Duodenal mucosa (tissue), 2 donors: ENCODE results near the gene CDON.

Experiments used
- H3K27ac ChIP-seq: one replicate; pipeline ENCODE4 v1.7.0; 2013; ENCODE audit warnings: low read depth, low read length
- H3K27me3 ChIP-seq, 2 donors: one replicate each; pipeline ENCODE4 v1.7.0; 2013; ENCODE audit warnings: low read length in 2 of 2, control low read depth in 1 of 2; ENCODE audit not compliant: insufficient read depth in 2 of 2, control insufficient read depth in 1 of 2
- H3K36me3 ChIP-seq, 2 donors: one replicate each; pipeline ENCODE4 v1.7.0; 2013; ENCODE audit warnings: low read length in 2 of 2, control low read depth in 1 of 2; ENCODE audit not compliant: insufficient read depth in 2 of 2, control insufficient read depth in 1 of 2
- H3K4me1 ChIP-seq, 2 donors: one replicate each; pipeline ENCODE4 v1.7.0; 2013; ENCODE audit warnings: low read length in 2 of 2, control low read depth in 1 of 2; ENCODE audit not compliant: insufficient read depth in 2 of 2, control insufficient read depth in 1 of 2
- H3K4me3 ChIP-seq, 2 donors: one replicate each; pipeline ENCODE4 v1.7.0; 2013; ENCODE audit warnings: low read length in 2 of 2, low read depth in 1 of 2
- H3K9ac ChIP-seq, 2 donors: one replicate each; pipeline ENCODE4 v1.7.0; 2013; ENCODE audit warnings: low read length in 2 of 2, low read depth in 1 of 2
- H3K9me3 ChIP-seq, 2 donors: one replicate each; pipeline ENCODE4 v1.7.0; 2013; ENCODE audit warnings: low read length in 2 of 2, control low read depth in 1 of 2; ENCODE audit not compliant: control insufficient read depth in 1 of 2

Gene CDON

DNA sequence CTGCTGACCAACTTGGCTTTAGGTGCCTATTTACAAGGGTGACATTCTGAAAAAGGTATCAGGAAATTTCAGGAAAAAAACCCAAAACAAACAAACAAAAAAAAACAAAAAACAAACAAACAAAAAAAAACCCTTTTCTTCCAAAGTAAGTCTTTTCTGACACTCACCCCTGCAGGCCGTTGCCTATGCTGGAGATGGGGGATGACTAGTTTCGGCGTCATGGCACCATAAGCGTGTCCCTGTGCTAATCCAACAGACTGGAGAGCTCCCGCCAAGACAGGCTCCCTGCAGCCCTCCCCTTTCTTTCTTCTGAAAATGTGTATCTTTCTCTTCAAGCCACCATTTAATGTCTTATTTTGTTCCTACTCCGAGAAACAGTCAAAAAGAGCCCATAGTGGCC lies 103.2 kb downstream of the CDON start:
- H3K4me1 ChIP-seq: peaks cover 0 to 3% of the 10 kb centered on the region in 2 donors
- H3K27ac ChIP-seq: no peak overlapping the region
- peaks cover 0 to 2% of the 10 kb centered on the region in 2 donors for H3K9me3 ChIP-seq
- no peaks in the 10 kb centered on the region for H3K27me3 ChIP-seq
- H3K4me3 ChIP-seq: no peak overlapping the region
- H3K36me3 ChIP-seq: peaks cover 0 to 2% of the 10 kb centered on the region in 2 donors
- H3K9ac ChIP-seq: no peak overlapping the region

DNA sequence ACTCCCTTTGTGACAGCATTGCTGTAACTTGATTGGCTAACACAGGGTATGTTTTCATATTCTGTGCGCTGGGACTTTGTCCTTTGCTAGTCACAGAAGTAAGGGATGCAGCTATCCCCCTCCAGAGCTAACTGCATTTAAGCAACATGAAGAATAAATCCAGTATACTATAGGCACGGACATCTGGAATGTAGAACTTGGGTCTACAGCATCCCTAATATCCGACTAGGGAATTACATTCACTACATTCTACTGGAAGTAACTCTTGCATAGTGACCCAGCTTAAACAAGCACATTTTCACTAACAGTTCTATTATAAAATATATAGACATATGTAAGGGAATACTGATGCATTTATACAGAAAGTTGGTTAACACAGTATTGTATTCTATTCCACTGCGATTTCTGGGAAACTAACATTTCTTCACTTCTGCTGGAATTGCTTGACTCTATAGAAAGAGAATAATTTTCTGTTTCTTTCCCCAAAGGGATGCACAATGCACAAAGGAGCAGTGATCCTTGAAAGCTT lies 103.7 kb downstream of the CDON start:
- Histone ChIP-seq H3K9ac (no peak overlapping the region), H3K27me3 (no peaks in the 10 kb centered on the region), H3K36me3 (peaks cover 0 to 2% of the 10 kb centered on the region in 2 donors), H3K4me1 (no peaks in the 10 kb centered on the region), H3K9me3 (peaks cover 0 to 2% of the 10 kb centered on the region in 2 donors), H3K4me3 (no peak overlapping the region), H3K27ac (no peak overlapping the region)

GRCh38 chr11:125957618-125958332 lies 104.9 kb downstream of the CDON start:
- Histone ChIP-seq H3K27ac (no peak overlapping the region), H3K36me3 (peaks cover 0 to 2% of the 10 kb centered on the region in 2 donors), H3K4me1 (peaks cover 0 to 4% of the 10 kb centered on the region in 2 donors), H3K4me3 (no peak overlapping the region), H3K27me3 (no peaks in the 10 kb centered on the region), H3K9ac (no peak overlapping the region), H3K9me3 (peaks cover 0 to 2% of the 10 kb centered on the region in 2 donors)

DNA sequence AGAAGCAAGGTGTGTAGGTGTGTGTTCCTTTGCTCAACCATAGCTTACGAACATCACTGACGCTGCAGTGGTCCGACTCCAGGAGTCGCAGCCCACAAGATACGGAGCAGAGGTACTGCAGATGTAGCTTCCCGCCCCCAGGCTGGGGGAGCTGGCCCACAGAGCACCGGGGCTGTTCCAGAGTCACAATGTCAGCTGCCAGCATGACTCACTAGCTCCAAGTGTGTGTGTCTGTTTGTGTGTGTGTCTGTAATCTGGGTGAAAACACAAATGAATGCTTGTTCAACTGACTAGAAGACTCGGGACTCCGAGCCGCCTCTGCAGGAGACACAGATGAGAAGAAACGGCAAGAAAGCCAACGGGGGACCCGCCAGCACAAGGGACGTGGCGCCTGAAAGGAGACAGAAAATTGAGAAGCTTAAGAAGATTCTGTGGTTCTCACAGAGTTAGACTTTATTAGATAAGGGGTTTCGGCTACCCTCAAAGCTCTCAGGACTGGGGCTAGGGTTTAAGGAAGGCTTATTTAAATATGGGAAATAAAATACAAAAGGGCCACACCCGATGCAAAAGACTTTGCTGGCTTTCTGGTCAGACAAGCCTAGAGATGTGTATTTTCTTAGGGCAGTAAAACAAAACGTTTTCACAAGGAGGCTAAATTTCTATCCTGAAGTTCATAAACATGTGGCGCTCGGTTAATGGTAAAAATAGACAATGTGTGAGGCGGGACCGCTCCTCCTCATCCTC lies 106.1 kb downstream of the CDON start:
- H3K27me3 ChIP-seq: no peaks in the 10 kb centered on the region
- no peaks in the 10 kb centered on the region for H3K9me3 ChIP-seq
- H3K4me1 ChIP-seq: peaks cover 0 to 6% of the 10 kb centered on the region in 2 donors
- peaks cover 0 to under 1% of the 10 kb centered on the region in 2 donors for H3K36me3 ChIP-seq
- no peak overlapping the region for H3K27ac ChIP-seq
- H3K9ac ChIP-seq: no peak overlapping the region
- H3K4me3 ChIP-seq: no peak overlapping the region

GRCh38 chr11:125955856-125956255 lies 106.8 kb downstream of the CDON start:
- Histone ChIP-seq H3K4me1 (peaks cover 0 to 6% of the 10 kb centered on the region in 2 donors), H3K9me3 (no peaks in the 10 kb centered on the region), H3K36me3 (no peaks in the 10 kb centered on the region), H3K4me3 (no peak overlapping the region), H3K27me3 (no peaks in the 10 kb centered on the region), H3K27ac (no peak overlapping the region), H3K9ac (no peak overlapping the region)

- Histone ChIP-seq H3K4me1 (peaks cover 0 to 6% of the 10 kb centered on the region in 2 donors), H3K9ac (no peak overlapping the region), H3K9me3 (no peaks in the 10 kb centered on the region), H3K36me3 (no peaks in the 10 kb centered on the region), H3K27me3 (no peaks in the 10 kb centered on the region), H3K4me3 (no peak overlapping the region), H3K27ac (no peak overlapping the region)
These were observed 107.6 kb downstream of the CDON start for GRCh38 chr11:125954945-125955640.

DNA sequence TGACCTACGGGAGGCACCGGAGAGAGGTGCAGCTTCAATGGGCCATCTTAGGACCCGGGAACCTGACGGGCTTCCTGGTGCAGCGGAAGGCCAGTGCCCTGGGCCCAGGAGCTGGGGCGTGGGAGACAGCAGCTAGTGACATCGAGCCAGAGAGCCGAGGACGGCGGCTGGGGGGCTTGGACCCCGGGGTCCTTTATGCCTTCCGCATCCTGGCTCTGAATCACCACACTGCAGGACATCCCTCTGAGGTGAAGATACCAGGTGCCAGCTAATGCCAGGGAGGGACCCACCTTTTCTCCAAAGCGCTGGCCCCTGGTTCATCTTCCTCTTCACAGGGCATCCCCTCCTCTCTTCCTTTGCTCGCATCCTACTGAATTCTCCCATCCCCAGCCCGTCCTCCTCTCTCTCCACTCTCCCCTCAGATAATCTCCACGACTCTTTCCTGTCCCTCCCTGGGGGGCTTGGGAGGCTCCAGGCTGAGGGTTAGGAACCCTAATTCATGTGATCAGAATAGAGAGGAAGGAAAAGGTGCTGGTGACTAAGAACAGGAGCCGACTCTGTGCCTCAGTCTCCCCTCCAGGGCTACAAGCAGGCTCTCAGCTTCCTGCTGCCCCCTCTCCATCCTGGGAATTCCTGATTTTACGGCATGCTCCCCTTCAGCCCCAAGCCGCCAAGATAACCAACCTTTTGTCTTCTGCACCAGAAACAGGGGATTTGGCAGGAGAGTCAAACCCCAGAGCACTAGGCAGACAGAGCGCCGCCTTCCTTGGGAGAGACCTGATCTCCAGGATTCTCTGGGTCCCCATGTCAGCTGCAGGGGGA lies 108.3 kb downstream of the CDON start:
- H3K4me1 ChIP-seq: peaks cover 0 to 6% of the 10 kb centered on the region in 2 donors
- H3K36me3 ChIP-seq: no peaks in the 10 kb centered on the region
- H3K27me3 ChIP-seq: no peaks in the 10 kb centered on the region
- no peak overlapping the region for H3K9ac ChIP-seq
- H3K9me3 ChIP-seq: no peaks in the 10 kb centered on the region
- H3K27ac ChIP-seq: no peak overlapping the region
- no peak overlapping the region for H3K4me3 ChIP-seq

DNA sequence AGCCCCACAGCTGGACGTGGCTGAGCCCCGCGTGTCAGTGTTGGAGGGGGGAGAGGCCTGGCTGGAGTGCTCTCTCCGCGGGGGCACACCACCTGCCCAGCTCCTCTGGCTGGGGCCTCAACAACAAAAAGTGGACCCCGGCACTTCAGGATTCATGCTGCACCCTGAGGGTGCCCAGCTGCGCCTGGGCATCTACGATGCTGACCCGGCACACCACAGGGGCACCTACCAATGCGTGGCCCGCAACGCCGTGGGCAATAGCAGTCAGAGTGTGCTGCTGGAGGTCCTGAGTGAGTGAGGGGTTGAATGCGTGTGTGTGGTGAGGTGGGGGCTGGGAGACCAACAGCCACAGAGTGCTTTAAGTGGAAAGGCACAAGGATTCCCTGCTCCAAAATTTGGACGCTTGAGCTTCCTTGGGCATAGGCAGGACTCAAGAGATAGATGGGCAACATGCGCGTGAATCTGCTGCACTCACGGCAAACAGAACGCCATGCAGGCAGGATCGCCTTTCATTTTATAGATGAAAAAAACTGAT lies 109.2 kb downstream of the CDON start:
- no peaks in the 10 kb centered on the region for H3K36me3 ChIP-seq
- H3K9me3 ChIP-seq: no peaks in the 10 kb centered on the region
- no peak overlapping the region for H3K27ac ChIP-seq
- no peak overlapping the region for H3K9ac ChIP-seq
- no peaks in the 10 kb centered on the region for H3K27me3 ChIP-seq
- H3K4me1 ChIP-seq: peaks cover 0 to 6% of the 10 kb centered on the region in 2 donors
- no peak overlapping the region for H3K4me3 ChIP-seq

- no peaks in the 10 kb centered on the region for H3K27me3 ChIP-seq
- peaks cover 0 to 6% of the 10 kb centered on the region in 2 donors for H3K4me1 ChIP-seq
- H3K4me3 ChIP-seq: no peak overlapping the region
- H3K9ac ChIP-seq: no peak overlapping the region
- H3K36me3 ChIP-seq: no peaks in the 10 kb centered on the region
- H3K27ac ChIP-seq: no peak overlapping the region
- no peaks in the 10 kb centered on the region for H3K9me3 ChIP-seq
These were observed 109.7 kb downstream of the CDON start for GRCh38 chr11:125952973-125953372.
